Esophagus muscularis mucosa (tissue), 4 donors: ENCODE measurements around the gene KLK2. TPM values are rescaled to one million over a fixed set of nuclear protein-coding genes. Genes with fewer than 3 reads are reported as not detected.

ENCODE experiments used
- DNase-seq: peaks from one replicate; pipeline ENCODE4 v3.0.0-alpha.2; 2017; ENCODE audit errors: extremely low spot score
- H3K27ac ChIP-seq, 4 donors: fragments of 200-600 bp; sonication (generic); replicated peaks in 1 of 4; 1 replicate in 3 of 4; 2 replicates in 1 of 4; pipeline ENCODE4 v1.5.1; 2016 to 2019; ENCODE audit warnings: mild to moderate bottlenecking in 1 of 4
- H3K27me3 ChIP-seq, 4 donors: fragments of 200-600 bp; sonication (generic); one replicate each; pipeline versions ENCODE4 v1.5.1 to v1.6.0; 2016 to 2019
- H3K36me3 ChIP-seq, 4 donors: fragments of 200-600 bp; sonication (generic); one replicate each; pipeline ENCODE4 v1.5.1; 2016 to 2019
- H3K4me1 ChIP-seq, 4 donors: fragments of 200-600 bp; sonication (generic); one replicate each; pipeline ENCODE4 v1.5.1; 2016 to 2019
- H3K4me3 ChIP-seq, 4 donors: fragments of 200-600 bp; sonication (generic); 1 replicate in 2 of 4; 2 replicates in 2 of 4; pipeline ENCODE4 v1.5.1; 2016 to 2019; ENCODE audit warnings: mild to moderate bottlenecking in 4 of 4, moderate library complexity in 1 of 4
- H3K9me3 ChIP-seq, 4 donors: fragments of 200-600 bp; sonication (generic); 1 replicate in 3 of 4; 2 replicates in 1 of 4; pipeline ENCODE4 v1.5.1; 2016 to 2019
- EP300 ChIP-seq: sonication (generic); formaldehyde crosslinking; IDR thresholded peaks from one replicate; pipeline ENCODE4 v1.6.1; 2017; ENCODE audit warnings: antibody characterized with exemption
- POLR2A ChIP-seq: fragments of 450-650 bp; IDR thresholded peaks from one replicate; pipeline ENCODE4 v1.6.1; 2017; ENCODE audit warnings: antibody characterized with exemption, moderate library complexity, mild to moderate bottlenecking, low read depth
- POLR2AphosphoS5 ChIP-seq, 2 donors: sonication (generic); formaldehyde crosslinking; IDR thresholded peaks; one replicate each; pipeline ENCODE4 v1.6.1; 2017; ENCODE audit warnings: antibody characterized with exemption in 2 of 2
- WGBS: methylation state at CpG from one replicate; pipeline ENCODE4 v1.1.5; 2018; 5-methylcytosine and 5-hydroxymethylcytosine counted together
- intact Hi-C: fragments of 100-400 bp; cut with DNase I; formaldehyde crosslinking; loops from one replicate; pipeline ENCODE4 v1.15.1; 2023
- total RNA-seq, 4 donors: library from RNA; depleted of rRNA; stranded (reverse); fragments of >200 nt; gene quantifications; one replicate each; pipeline versions ENCODE4 v1.1.0 to v1.2.1, GENCODE V29; 2016
- TF ChIP-seq, protein P1 (sequence below), 3 experiments: fragments of 200-600 bp in 2 of 3; fragments of 450-650 bp in 1 of 3; sonication (generic) in 2 of 3; IDR thresholded peaks; one replicate each; pipeline ENCODE4 v1.5.1; 2017 to 2019; ENCODE audit warnings: antibody characterized with exemption in 3 of 3, mild to moderate bottlenecking in 2 of 3, moderate library complexity in 1 of 3

The KLK2 gene
- total RNA-seq, 4 donors from 2014 or later, result not detected

DNA sequence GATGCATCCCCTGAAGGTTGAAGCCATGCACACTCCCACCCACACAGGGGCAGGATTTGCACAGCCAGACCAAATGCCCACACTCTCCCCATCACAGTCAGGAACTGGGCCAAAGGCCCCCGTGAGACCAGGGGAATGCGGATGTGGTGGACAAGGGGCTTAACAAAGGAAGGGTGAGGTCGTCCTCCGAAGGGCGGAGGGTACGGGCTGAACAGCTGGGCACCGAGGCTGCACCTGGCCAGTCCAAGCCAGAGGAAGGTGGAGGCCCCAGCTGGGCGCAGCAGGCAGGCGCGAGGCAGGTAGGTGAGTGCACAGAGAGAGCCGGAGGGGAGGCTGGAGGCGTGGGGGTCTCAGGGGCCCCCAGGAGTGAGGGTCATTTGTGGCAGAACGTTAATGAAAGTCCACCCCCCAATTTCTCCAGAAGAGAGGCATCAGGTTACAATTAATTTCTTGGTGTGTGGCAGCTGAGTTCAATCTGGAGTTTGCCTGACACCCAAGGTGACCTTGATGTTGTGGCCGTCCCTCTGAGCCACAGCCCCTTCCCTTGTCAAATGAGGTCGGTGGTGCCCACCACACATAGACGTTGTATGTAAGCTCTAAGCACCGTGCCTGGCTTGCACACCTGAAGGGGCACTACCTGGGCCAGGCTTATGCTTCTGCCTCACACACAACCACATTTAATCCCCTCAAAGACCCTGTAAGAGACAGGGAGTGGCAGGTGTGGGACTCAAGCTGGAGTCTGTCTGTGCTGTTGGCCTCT is 42.8 kb upstream of the KLK2 start:
- Histone ChIP-seq H3K27me3 (peaks cover 0 to 72% (median 6%) of the 10 kb centered on the region in 4 donors), H3K4me3 (no peak overlapping the region), H3K4me1 (peaks cover 4 to 6% (median 4%) of the 10 kb centered on the region in 4 donors), H3K27ac (no peak overlapping the region), H3K9me3 (no peaks in the 10 kb centered on the region), H3K36me3 (no peaks in the 10 kb centered on the region)
- no peak for TF ChIP-seq POLR2AphosphoS5 (IDR thresholded peaks at IDR 0.05)
- no peak for TF ChIP-seq POLR2A
- no peak for TF ChIP-seq EP300
- TF ChIP-seq, protein P1, sequence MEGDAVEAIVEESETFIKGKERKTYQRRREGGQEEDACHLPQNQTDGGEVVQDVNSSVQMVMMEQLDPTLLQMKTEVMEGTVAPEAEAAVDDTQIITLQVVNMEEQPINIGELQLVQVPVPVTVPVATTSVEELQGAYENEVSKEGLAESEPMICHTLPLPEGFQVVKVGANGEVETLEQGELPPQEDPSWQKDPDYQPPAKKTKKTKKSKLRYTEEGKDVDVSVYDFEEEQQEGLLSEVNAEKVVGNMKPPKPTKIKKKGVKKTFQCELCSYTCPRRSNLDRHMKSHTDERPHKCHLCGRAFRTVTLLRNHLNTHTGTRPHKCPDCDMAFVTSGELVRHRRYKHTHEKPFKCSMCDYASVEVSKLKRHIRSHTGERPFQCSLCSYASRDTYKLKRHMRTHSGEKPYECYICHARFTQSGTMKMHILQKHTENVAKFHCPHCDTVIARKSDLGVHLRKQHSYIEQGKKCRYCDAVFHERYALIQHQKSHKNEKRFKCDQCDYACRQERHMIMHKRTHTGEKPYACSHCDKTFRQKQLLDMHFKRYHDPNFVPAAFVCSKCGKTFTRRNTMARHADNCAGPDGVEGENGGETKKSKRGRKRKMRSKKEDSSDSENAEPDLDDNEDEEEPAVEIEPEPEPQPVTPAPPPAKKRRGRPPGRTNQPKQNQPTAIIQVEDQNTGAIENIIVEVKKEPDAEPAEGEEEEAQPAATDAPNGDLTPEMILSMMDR (IDR thresholded peaks at IDR 0.05), result no peak
- 51% methylated on average over 17 of the region's 17 CpGs for WGBS
- no peak for DNase-seq
- intact Hi-C loops, result no loop called here

- intact Hi-C loops, result no loop called here
- Histone ChIP-seq H3K4me1 (peaks cover 7 to 11% (median 10%) of the 10 kb centered on the region in 4 donors), H3K36me3 (no peaks in the 10 kb centered on the region), H3K4me3 (no peak overlapping the region), H3K27ac (no peak overlapping the region), H3K27me3 (peaks cover 0 to 78% (median 6%) of the 10 kb centered on the region in 4 donors), H3K9me3 (no peaks in the 10 kb centered on the region)
- TF ChIP-seq, protein P1 (IDR thresholded peaks at IDR 0.05), result no peak
- TF ChIP-seq POLR2A, result no peak
- no peak for TF ChIP-seq EP300
- TF ChIP-seq POLR2AphosphoS5 (IDR thresholded peaks at IDR 0.05), result no peak
- no peak for DNase-seq
- WGBS, result no CpG with 5 or more reads among the region's 7 CpGs
These were observed 42.2 kb upstream of the KLK2 start for GRCh38 chr19:50831026-50831396.

- Histone ChIP-seq H3K4me1 (peaks cover 7 to 20% (median 14%) of the 10 kb centered on the region in 4 donors), H3K27ac (no peak overlapping the region), H3K4me3 (no peak overlapping the region), H3K36me3 (no peaks in the 10 kb centered on the region), H3K27me3 (peaks cover 0 to 78% (median 3%) of the 10 kb centered on the region in 4 donors), H3K9me3 (no peaks in the 10 kb centered on the region)
- DNase-seq, result no peak
- WGBS, result 78% methylated on average over 8 of the region's 8 CpGs
- intact Hi-C loops, result no loop called here
- TF ChIP-seq POLR2A (no peak), EP300 (no peak), POLR2AphosphoS5 (IDR thresholded peaks at IDR 0.05) (no peak)
- TF ChIP-seq, protein P1 (IDR thresholded peaks at IDR 0.05), result no peak
These were observed 40.6 kb upstream of the KLK2 start for GRCh38 chr19:50832666-50833065.

GRCh38 chr19:50833117-50833801 is 40.0 kb upstream of the KLK2 start, which contains the start of gene KLK15:
TSS of gene KLK15 (minus strand) at chr19:50833574. CDS start at chr19:50831492, 2,082 bp downstream.
- intact Hi-C loops, result no loop called here
- H3K9me3 ChIP-seq, result no peaks in the 10 kb centered on the region
- TF ChIP-seq EP300 (no peak), POLR2A (no peak), POLR2AphosphoS5 (IDR thresholded peaks at IDR 0.05) (no peak)
- peaks cover 0 to 78% (median 3%) of the 10 kb centered on the region in 4 donors for H3K27me3 ChIP-seq
- DNase-seq, result no peak
- no peak within 1 kb of the TSS for H3K27ac ChIP-seq
- 73% methylated on average over 8 of the region's 8 CpGs for WGBS
- H3K4me1 ChIP-seq, result peaks cover 7 to 20% (median 14%) of the 10 kb centered on the region in 4 donors
- no peak within 1 kb of the TSS for H3K4me3 ChIP-seq
- H3K36me3 ChIP-seq, result no peaks in the 10 kb centered on the region

- Histone ChIP-seq H3K27me3 (peaks cover 0 to 78% (median 3%) of the 10 kb centered on the region in 4 donors), H3K27ac (no peak overlapping the region), H3K4me3 (no peak overlapping the region), H3K36me3 (no peaks in the 10 kb centered on the region), H3K4me1 (peaks cover 7 to 20% (median 14%) of the 10 kb centered on the region in 4 donors), H3K9me3 (no peaks in the 10 kb centered on the region)
- intact Hi-C loops, result no loop called here
- no peak for TF ChIP-seq EP300
- 91% methylated on average over 6 of the region's 6 CpGs for WGBS
- no peak for DNase-seq
These were observed 39.5 kb upstream of the KLK2 start for GRCh38 chr19:50833802-50834167.
